H9 (cell line): Measurements from ENCODE around the gene MFSD12. TPM values are rescaled to one million over a fixed set of nuclear protein-coding genes. Genes with fewer than 3 reads are reported as not detected.

Experiments
- DNase-seq: peaks from one replicate; pipeline ENCODE4 v3.0.0-alpha.2; 2017
- H2AFZ ChIP-seq: one replicate; pipeline ENCODE4 v1.6.1; 2013; ENCODE audit warnings: mild to moderate bottlenecking, low read length, control low read depth, moderate library complexity
- H2AK5ac ChIP-seq: 2 replicates; pipeline ENCODE4 v1.6.1; 2013; ENCODE audit warnings: low read length, control low read depth, mixed read lengths; ENCODE audit not compliant: insufficient read length
- H2BK120ac ChIP-seq: one replicate; pipeline ENCODE4 v1.6.1; 2013; ENCODE audit warnings: low read depth, mild to moderate bottlenecking, low read length, control low read depth, inconsistent platforms; ENCODE audit not compliant: poor library complexity, severe bottlenecking
- H2BK12ac ChIP-seq: 2 replicates; pipeline ENCODE4 v1.6.1; 2013; ENCODE audit warnings: low read length, control low read depth, mixed read lengths, low read depth; ENCODE audit not compliant: insufficient read length
- H2BK15ac ChIP-seq: 2 replicates; pipeline ENCODE4 v1.6.1; 2013; ENCODE audit warnings: low read depth, low read length, control low read depth
- H2BK20ac ChIP-seq: one replicate; pipeline ENCODE4 v1.6.1; 2013; ENCODE audit warnings: low read depth, mild to moderate bottlenecking, low read length, control low read depth, inconsistent platforms; ENCODE audit not compliant: poor library complexity, severe bottlenecking
- H2BK5ac ChIP-seq: 2 replicates; pipeline ENCODE4 v1.6.1; 2013; ENCODE audit warnings: low read length, control low read depth, mixed read lengths; ENCODE audit not compliant: insufficient read length
- H3K14ac ChIP-seq: 2 replicates; pipeline ENCODE4 v1.6.1; 2013; ENCODE audit warnings: low read length, control low read depth; ENCODE audit not compliant: insufficient read depth
- H3K18ac ChIP-seq: 2 replicates; pipeline ENCODE4 v1.6.1; 2013; ENCODE audit warnings: low read depth, mild to moderate bottlenecking, mixed read lengths, low read length, control low read depth; ENCODE audit not compliant: insufficient read length
- H3K23ac ChIP-seq: 2 replicates; pipeline ENCODE4 v1.6.1; 2013; ENCODE audit warnings: low read length, control low read depth, mixed read lengths, low read depth; ENCODE audit not compliant: insufficient read length
- H3K23me2 ChIP-seq: 2 replicates; pipeline ENCODE4 v1.6.1; 2013; ENCODE audit warnings: low read depth, mild to moderate bottlenecking, mixed read lengths, low read length, control low read depth; ENCODE audit not compliant: insufficient read length, poor library complexity, severe bottlenecking
- H3K27ac ChIP-seq: 2 replicates; pipeline ENCODE4 v1.5.1; 2013; ENCODE audit warnings: low read length, control low read depth, mixed read lengths, low read depth; ENCODE audit not compliant: insufficient read length
- H3K27me3 ChIP-seq: 2 replicates; pipeline ENCODE4 v1.6.1; 2013; ENCODE audit warnings: low read length, control low read depth, inconsistent platforms; ENCODE audit not compliant: insufficient read depth
- H3K4ac ChIP-seq: 2 replicates; pipeline ENCODE4 v1.6.1; 2013; ENCODE audit warnings: low read depth, mild to moderate bottlenecking, control low read depth, inconsistent platforms, low read length, moderate library complexity
- H3K4me1 ChIP-seq: 2 replicates; pipeline ENCODE4 v1.6.1; 2013; ENCODE audit warnings: low read length, control low read depth, inconsistent platforms; ENCODE audit not compliant: insufficient read depth
- H3K4me2 ChIP-seq: 2 replicates; pipeline ENCODE4 v1.6.1; 2013; ENCODE audit warnings: low read length, control low read depth, mixed read lengths; ENCODE audit not compliant: insufficient read length, insufficient read depth
- H3K56ac ChIP-seq: 2 replicates; pipeline ENCODE4 v1.6.1; 2013; ENCODE audit warnings: low read depth, mild to moderate bottlenecking, mixed read lengths, low read length, control low read depth; ENCODE audit not compliant: insufficient read length
- H3K79me1 ChIP-seq: 2 replicates; pipeline ENCODE4 v1.6.1; 2013; ENCODE audit warnings: low read depth, mild to moderate bottlenecking, moderate library complexity, low read length, control low read depth, inconsistent platforms; ENCODE audit not compliant: insufficient read depth, poor library complexity, severe bottlenecking
- H3K79me2 ChIP-seq: 2 replicates; pipeline ENCODE4 v1.6.1; 2013; ENCODE audit warnings: low read length, control low read depth, inconsistent platforms; ENCODE audit not compliant: insufficient read depth
- H3K9ac ChIP-seq: 2 replicates; pipeline ENCODE4 v1.6.1; 2013; ENCODE audit warnings: low read length, control low read depth, mixed read lengths; ENCODE audit not compliant: insufficient read length; ENCODE audit errors: extremely low read depth
- H3K9me3 ChIP-seq: one replicate; pipeline ENCODE4 v1.6.1; 2013; ENCODE audit warnings: low read depth, low read length, inconsistent platforms; ENCODE audit not compliant: control insufficient read depth
- H3T11ph ChIP-seq: one replicate; pipeline ENCODE4 v1.6.1; 2013; ENCODE audit warnings: mild to moderate bottlenecking, low read length, control low read depth, inconsistent platforms
- H4K20me1 ChIP-seq: one replicate; pipeline ENCODE4 v1.6.1; 2013; ENCODE audit not compliant: control insufficient read depth, insufficient read length, insufficient read depth
- H4K5ac ChIP-seq: 2 replicates; pipeline ENCODE4 v1.6.1; 2013; ENCODE audit warnings: low read depth, mild to moderate bottlenecking, mixed read lengths, low read length, control low read depth; ENCODE audit not compliant: insufficient read length
- H4K8ac ChIP-seq: replicated peaks from 2 replicates; pipeline ENCODE4 v1.6.1; 2013; ENCODE audit warnings: low read length, control low read depth, mixed read lengths, low read depth; ENCODE audit not compliant: insufficient read length
- H4K91ac ChIP-seq: 2 replicates; pipeline ENCODE4 v1.6.1; 2013; ENCODE audit warnings: low read depth, mild to moderate bottlenecking, moderate library complexity, mixed read lengths, low read length, control low read depth; ENCODE audit not compliant: insufficient read length
- H3K27ac Mint-ChIP-seq, 3 experiments: 2 replicates in 2 of 3; 3 replicates in 1 of 3; pipeline ENCODE4 v1.8.0; 2020 to 2021; ENCODE audit warnings: mixed read lengths in 3 of 3, mild to moderate bottlenecking in 1 of 3, moderate library complexity in 1 of 3
- H3K27me3 Mint-ChIP-seq: 2 replicates; pipeline ENCODE4 v1.8.0; 2021; ENCODE audit warnings: low read depth, mild to moderate bottlenecking, moderate library complexity, mixed read lengths
- H3K36me3 Mint-ChIP-seq, 3 experiments: 2 replicates in 2 of 3; 3 replicates in 1 of 3; pipeline ENCODE4 v1.8.0; 2020 to 2021; ENCODE audit warnings: low read depth in 3 of 3, mixed read lengths in 3 of 3; ENCODE audit not compliant: insufficient read depth in 1 of 3
- H3K4me1 Mint-ChIP-seq, 2 experiments: 2 replicates each; pipeline ENCODE4 v1.8.0; 2020; ENCODE audit warnings: mixed read lengths in 2 of 2
- H3K4me3 Mint-ChIP-seq, 2 experiments: 2 replicates in 1 of 2; 3 replicates in 1 of 2; pipeline ENCODE4 v1.8.0; 2020 to 2021; ENCODE audit warnings: mild to moderate bottlenecking in 2 of 2, mixed read lengths in 2 of 2, moderate library complexity in 1 of 2
- H3K9me3 Mint-ChIP-seq, 2 experiments: 2 replicates in 1 of 2; 3 replicates in 1 of 2; pipeline ENCODE4 v1.8.0; 2020; ENCODE audit warnings: mild to moderate bottlenecking in 2 of 2, mixed read lengths in 2 of 2, moderate library complexity in 1 of 2
- WGBS: extraction: QIAGEN DNeasy Blood & Tissue Kit; methylation state at CpG from one replicate; pipeline ENCODE4 v1.1.7; 2013; ENCODE audit warnings: missing lambda C conversion rate, low lambda C conversion rate, mixed read lengths; ENCODE audit not compliant: insufficient read length; ENCODE audit errors: extremely low coverage; 5-methylcytosine and 5-hydroxymethylcytosine counted together
- total RNA-seq: library from RNA; stranded (reverse); gene quantifications from 2 replicates; pipeline ENCODE4 v1.2.1, GENCODE V29; 2021
- TF ChIP-seq, protein P1 (sequence below): fragments of 200-600 bp; sonication (generic); conservative IDR thresholded peaks from 3 replicates; pipeline ENCODE4 v1.8.0; 2021; ENCODE audit warnings: antibody characterized with exemption, mild to moderate bottlenecking

MFSD12 gene
- total RNA-seq, 1 experiment from 2014 or later: 58.8 TPM

DNA sequence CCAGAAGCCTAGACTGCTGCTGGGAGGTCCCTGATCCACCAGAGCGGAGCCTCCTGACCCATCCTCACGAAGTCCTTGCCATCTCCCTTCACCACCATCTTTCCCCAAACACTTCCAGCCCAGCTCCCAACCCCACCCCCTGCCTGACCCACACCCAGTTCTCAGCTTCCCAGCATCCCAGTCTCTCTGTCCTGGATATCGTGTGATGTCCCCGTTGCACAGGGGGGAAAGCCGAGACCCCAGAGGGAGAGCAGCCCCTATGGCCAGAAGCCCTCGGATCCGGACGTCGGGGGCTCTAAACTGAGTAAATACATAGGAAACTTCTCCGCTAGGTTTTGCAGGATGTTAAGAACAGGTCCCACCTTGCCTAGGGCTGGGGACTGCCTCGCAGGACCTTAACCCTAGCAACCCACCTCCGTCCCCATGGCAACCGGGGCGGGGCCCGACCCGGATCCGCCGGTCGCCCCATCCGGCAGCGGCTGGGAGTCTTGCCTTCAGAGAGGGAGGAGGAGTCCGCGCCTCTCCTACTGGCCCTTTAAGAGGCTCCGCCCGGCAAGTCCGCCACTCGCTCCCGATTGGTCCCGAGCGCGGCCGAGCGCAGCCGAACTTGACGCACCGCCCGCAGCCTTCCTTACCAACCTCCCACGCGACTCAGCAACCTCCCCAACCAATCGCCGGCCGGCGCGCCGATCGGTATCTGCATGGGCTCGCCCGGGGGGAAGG is 14.9 kb upstream of the MFSD12 start:
- peaks cover 8 to 10% (median 9%) of the 10 kb centered on the region in 3 experiments for H3K36me3 Mint-ChIP-seq
- H3K18ac ChIP-seq: no peak overlapping the region
- WGBS: no CpG with 5 or more reads among the region's 48 CpGs

More for the DNA sequence above, 14.9 kb upstream of the MFSD12 start:
- Histone ChIP-seq H2AK5ac (no peak overlapping the region), H2BK120ac (no peak overlapping the region), H3K9ac (no peak overlapping the region), H3T11ph (no peak overlapping the region), H2BK15ac (no peak overlapping the region), H3K4ac (no peak overlapping the region), H3K79me2 (no peaks in the 10 kb centered on the region), H2BK12ac (no peak overlapping the region), H3K9me3 (no peaks in the 10 kb centered on the region), H3K23me2 (peaks cover 6% of the 10 kb centered on the region), H4K20me1 (no peaks in the 10 kb centered on the region), H3K14ac (no peak overlapping the region), H3K27ac (no peak overlapping the region), H4K5ac (no peak overlapping the region), H4K91ac (no peak overlapping the region), H2AFZ (no peak overlapping the region), H4K8ac (no peak overlapping the region), H3K4me2 (peak overlapping the region; percentile 66), H2BK5ac (no peak overlapping the region), H3K27me3 (no peaks in the 10 kb centered on the region), H3K23ac (no peak overlapping the region), H3K56ac (no peak overlapping the region), H3K4me1 (no peaks in the 10 kb centered on the region), H2BK20ac (no peak overlapping the region), H3K79me1 (no peaks in the 10 kb centered on the region)
- H3K27ac Mint-ChIP-seq: peak overlapping the region in 1 of 3 experiments; percentile 31; a peak in 1 of 7 replicates
- TF ChIP-seq, protein P1, sequence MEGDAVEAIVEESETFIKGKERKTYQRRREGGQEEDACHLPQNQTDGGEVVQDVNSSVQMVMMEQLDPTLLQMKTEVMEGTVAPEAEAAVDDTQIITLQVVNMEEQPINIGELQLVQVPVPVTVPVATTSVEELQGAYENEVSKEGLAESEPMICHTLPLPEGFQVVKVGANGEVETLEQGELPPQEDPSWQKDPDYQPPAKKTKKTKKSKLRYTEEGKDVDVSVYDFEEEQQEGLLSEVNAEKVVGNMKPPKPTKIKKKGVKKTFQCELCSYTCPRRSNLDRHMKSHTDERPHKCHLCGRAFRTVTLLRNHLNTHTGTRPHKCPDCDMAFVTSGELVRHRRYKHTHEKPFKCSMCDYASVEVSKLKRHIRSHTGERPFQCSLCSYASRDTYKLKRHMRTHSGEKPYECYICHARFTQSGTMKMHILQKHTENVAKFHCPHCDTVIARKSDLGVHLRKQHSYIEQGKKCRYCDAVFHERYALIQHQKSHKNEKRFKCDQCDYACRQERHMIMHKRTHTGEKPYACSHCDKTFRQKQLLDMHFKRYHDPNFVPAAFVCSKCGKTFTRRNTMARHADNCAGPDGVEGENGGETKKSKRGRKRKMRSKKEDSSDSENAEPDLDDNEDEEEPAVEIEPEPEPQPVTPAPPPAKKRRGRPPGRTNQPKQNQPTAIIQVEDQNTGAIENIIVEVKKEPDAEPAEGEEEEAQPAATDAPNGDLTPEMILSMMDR: no peak
- peak; percentile 100 for DNase-seq
- peaks cover 13 to 24% of the 10 kb centered on the region in 2 experiments for H3K4me1 Mint-ChIP-seq
- no peaks in the 10 kb centered on the region; a peak in 1 of 5 replicates for H3K9me3 Mint-ChIP-seq
- peaks cover 6% of the 10 kb centered on the region for H3K27me3 Mint-ChIP-seq
- peak overlapping the region; percentile 73 to 79 for H3K4me3 Mint-ChIP-seq
